HCT116 (cell line): ENCODE measurements around the gene MED13L. TPM values are rescaled to one million over a fixed set of nuclear protein-coding genes. Genes with fewer than 3 reads are reported as not detected.

Experiments used
- ATAC-seq: fragments of 200-7000 bp; cut with Tn5 transposase; 2 replicates; pipeline ENCODE4 v1.9.1; 2020; ENCODE audit warnings: mild to moderate bottlenecking, moderate library complexity
- BruUV-seq: library from RNA; stranded (reverse); fragments of 400-500 nt; replicated peaks from 2 replicates; lab custom pipeline; 2021; lab: Mats Ljungman, UMichigan
- CTCF ChIA-PET: fragments of 300-600 bp; sonication (Branson Sonifier 250); formaldehyde crosslinking; loops from one replicate; lab custom pipeline; 2021; ENCODE audit warnings: antibody characterized with exemption; lab: Charles Lee
- POLR2A ChIA-PET: fragments of 300-600, 350-600 bp; sonication (Branson Sonifier 250); formaldehyde crosslinking; loops from one replicate; lab custom pipeline; 2021; ENCODE audit warnings: antibody characterized with exemption; lab: Charles Lee
- RAD21 ChIA-PET, 2 experiments: fragments of 300-600 bp; sonication (Branson Sonifier 250); formaldehyde crosslinking; loops; one replicate each; lab custom pipeline; 2023; ENCODE audit warnings: low total read pairs in 2 of 2; ENCODE audit not compliant: uncharacterized antibody in 2 of 2, unreplicated experiment in 2 of 2, low non-redundant PET in 1 of 2; lab: Charles Lee
- DNase-seq: peaks from one replicate; pipeline ENCODE4 v3.0.0-alpha.2; 2010; ENCODE audit warnings: low read depth, low spot score
- H2AFZ ChIP-seq: fragments of 200-600 bp; shearing (Covaris generic), sonication (generic); 2 replicates; pipeline ENCODE4 v1.6.1; 2017; ENCODE audit warnings: low read depth, mixed run types, mixed read lengths, antibody characterized with exemption, low read length; ENCODE audit not compliant: poor library complexity, severe bottlenecking
- H3K27ac ChIP-seq: 2 replicates; pipeline ENCODE4 v1.5.1; 2012; ENCODE audit warnings: low read depth, low read length
- H3K27me3 ChIP-seq: fragments of 200-600 bp; sonication (generic); 2 replicates; pipeline ENCODE4 v1.6.1; 2016; ENCODE audit warnings: mixed run types, low read length, mixed read lengths; ENCODE audit not compliant: insufficient read depth
- H3K36me3 ChIP-seq, 2 experiments: fragments of 200-500 bp in 1 of 2; fragments of 200-600 bp in 1 of 2; sonication (Bioruptor generic) in 1 of 2; sonication (generic) in 1 of 2; 2 replicates each; pipeline versions ENCODE4 v1.5.1 to v1.6.1; 2014 to 2016; ENCODE audit warnings: low read length in 2 of 2, inconsistent platforms in 1 of 2, mixed read lengths in 1 of 2, mixed run types in 1 of 2; ENCODE audit not compliant: insufficient read depth in 2 of 2, control insufficient read depth in 1 of 2
- H3K4me1 ChIP-seq, 2 experiments: fragments of 200-600 bp in 1 of 2; sonication (generic) in 1 of 2; 2 replicates each; pipeline versions ENCODE4 v1.5.1 to v1.6.1; 2012 to 2017; ENCODE audit warnings: low read length in 2 of 2, inconsistent platforms in 1 of 2, mild to moderate bottlenecking in 1 of 2, mixed read lengths in 1 of 2, mixed run types in 1 of 2, moderate library complexity in 1 of 2; ENCODE audit not compliant: insufficient read depth in 2 of 2, control insufficient read depth in 1 of 2
- H3K4me2 ChIP-seq: fragments of 200-600 bp; sonication (generic); 2 replicates; pipeline ENCODE4 v1.6.1; 2017; ENCODE audit warnings: mixed run types, low read length, mixed read lengths
- H3K4me3 ChIP-seq, 2 experiments: fragments of 200-600 bp in 1 of 2; sonication (generic) in 1 of 2; replicated peaks in 1 of 2; 2 replicates each; pipeline ENCODE4 v1.5.1; 2011 to 2016; ENCODE audit warnings: low read length in 2 of 2, control low read depth in 1 of 2, low read depth in 1 of 2, mild to moderate bottlenecking in 1 of 2, mixed read lengths in 1 of 2, mixed run types in 1 of 2
- H3K79me2 ChIP-seq: fragments of 200-600 bp; sonication (generic); 2 replicates; pipeline ENCODE4 v1.6.1; 2017; ENCODE audit warnings: mild to moderate bottlenecking, mixed run types, low read length, moderate library complexity, mixed read lengths; ENCODE audit not compliant: insufficient read depth
- H3K9ac ChIP-seq: fragments of 200-600 bp; sonication (generic); 2 replicates; pipeline ENCODE4 v1.6.1; 2016; ENCODE audit warnings: low read length, mixed read lengths
- H3K9me2 ChIP-seq: fragments of 200-600 bp; sonication (generic), shearing (Covaris generic); 2 replicates; pipeline ENCODE4 v1.6.1; 2017; ENCODE audit warnings: mixed run types, mild to moderate bottlenecking, moderate library complexity; ENCODE audit not compliant: insufficient read depth
- H3K9me3 ChIP-seq, 2 experiments: fragments of 200-500 bp in 1 of 2; fragments of 200-600 bp in 1 of 2; sonication (Bioruptor generic) in 1 of 2; sonication (generic) in 1 of 2; 2 replicates each; pipeline ENCODE4 v1.6.1; 2014 to 2017; ENCODE audit warnings: low read length in 2 of 2, mixed read lengths in 2 of 2, inconsistent platforms in 1 of 2, low read depth in 1 of 2, mild to moderate bottlenecking in 1 of 2, mixed run types in 1 of 2, moderate library complexity in 1 of 2; ENCODE audit not compliant: control insufficient read depth in 1 of 2, insufficient read depth in 1 of 2
- H4K20me1 ChIP-seq: fragments of 200-600 bp; sonication (generic), shearing (Covaris generic); 2 replicates; pipeline ENCODE4 v1.6.1; 2017; ENCODE audit warnings: mixed run types, mild to moderate bottlenecking, moderate library complexity; ENCODE audit not compliant: insufficient read depth
- ATF3 ChIP-seq: IDR thresholded peaks from 2 replicates; pipeline ENCODE4 v1.6.1; 2012
- CEBPB ChIP-seq: IDR thresholded peaks from 2 replicates; pipeline ENCODE4 v1.6.1; 2012; ENCODE audit warnings: low read depth
- CTCF ChIP-seq, 3 experiments: fragments of 200-600 bp in 1 of 3; sonication (generic) in 1 of 3; IDR thresholded peaks in 2 of 3; conservative IDR thresholded peaks in 1 of 3; 2 replicates each; pipeline ENCODE4 v1.5.1; 2012 to 2017; ENCODE audit warnings: low read depth in 2 of 3, low read length in 2 of 3, antibody characterized with exemption in 1 of 3, borderline replicate concordance in 1 of 3, control low read depth in 1 of 3, mild to moderate bottlenecking in 1 of 3, mixed read lengths in 1 of 3, mixed run types in 1 of 3, moderate library complexity in 1 of 3; ENCODE audit not compliant: insufficient read depth in 1 of 3
- ELF1 ChIP-seq: IDR thresholded peaks from 2 replicates; pipeline ENCODE4 v1.6.1; 2012; ENCODE audit warnings: low read depth, borderline replicate concordance
- EZH2 ChIP-seq: fragments of 200-600 bp; sonication (generic); IDR thresholded peaks from 2 replicates; pipeline ENCODE4 v1.6.1; 2017; ENCODE audit warnings: antibody characterized with exemption, mixed run types
- EZH2phosphoT487 ChIP-seq: fragments of 200-600 bp; IDR thresholded peaks from 2 replicates; pipeline ENCODE4 v1.6.1; 2018; ENCODE audit warnings: antibody characterized with exemption, borderline replicate concordance
- JUND ChIP-seq: IDR thresholded peaks from 2 replicates; pipeline ENCODE4 v1.6.1; 2012
- MAX ChIP-seq: IDR thresholded peaks from 2 replicates; pipeline ENCODE4 v1.6.1; 2012
- POLR2A ChIP-seq: IDR thresholded peaks from 2 replicates; pipeline ENCODE4 v1.7.0; 2011; ENCODE audit warnings: borderline replicate concordance; ENCODE audit not compliant: insufficient read depth, insufficient read length; ENCODE audit errors: extremely low read depth
- POLR2AphosphoS5 ChIP-seq: IDR thresholded peaks from 2 replicates; pipeline ENCODE4 v1.6.1; 2011; ENCODE audit warnings: mild to moderate bottlenecking, low read depth, low read length, moderate library complexity
- SIN3A ChIP-seq: IDR thresholded peaks from 2 replicates; pipeline ENCODE4 v1.6.1; 2012; ENCODE audit warnings: low read depth
- SP1 ChIP-seq: IDR thresholded peaks from 2 replicates; pipeline ENCODE4 v1.6.1; 2012; ENCODE audit warnings: low read depth
- SRF ChIP-seq: IDR thresholded peaks from 2 replicates; pipeline ENCODE4 v1.6.1; 2012; ENCODE audit warnings: low read depth
- TCF7L2 ChIP-seq: IDR thresholded peaks from 2 replicates; pipeline ENCODE4 v1.7.0; 2011; ENCODE audit warnings: borderline replicate concordance, inconsistent platforms; ENCODE audit not compliant: insufficient read depth, insufficient read length; ENCODE audit errors: extremely low read depth
- ZFX ChIP-seq: fragments of 450-650 bp; IDR thresholded peaks from 2 replicates; pipeline ENCODE4 v1.6.1; 2017
- intact Hi-C: fragments of 100-400 bp; cut with micrococcal nuclease; formaldehyde crosslinking; loops from 2 replicates; pipeline ENCODE4 v1.10.0; 2022
- total RNA-seq: library from RNA; stranded (reverse); gene quantifications from one replicate; pipeline ENCODE4 v1.2.1, GENCODE V29; 2021; ENCODE audit not compliant: unreplicated experiment

The MED13L gene
- total RNA-seq, 1 experiment from 2014 or later: 176 TPM

GRCh38 chr12:115926037-115926670 is 351.3 kb downstream of the MED13L start:
- Histone ChIP-seq H3K79me2 (no peaks in the 10 kb centered on the region), H3K4me2 (no peak overlapping the region), H3K9me2 (no peaks in the 10 kb centered on the region), H3K9ac (no peak overlapping the region), H3K27ac (no peak overlapping the region), H3K4me1 (no peaks in the 10 kb centered on the region), H3K27me3 (no peaks in the 10 kb centered on the region), H2AFZ (no peak overlapping the region), H3K4me3 (no peak overlapping the region), H4K20me1 (no peaks in the 10 kb centered on the region), H3K36me3 (no peaks in the 10 kb centered on the region), H3K9me3 (peaks cover 9 to 10% of the 10 kb centered on the region in 2 experiments; a peak in 3 of 4 replicates)
- ATAC-seq: no peak
- ChIA-PET POLR2A (no interaction called here), RAD21 (no interaction called here), CTCF (interaction anchor here (1.2 kb wide), 1 partner anchor 783 kb away, joined by 4 read pairs; no protein-coding TSS in a partner anchor)
- intact Hi-C loops: no loop called here
- BruUV-seq: no TSS peak
- TF ChIP-seq JUND: no peak
- no peak for TF ChIP-seq SIN3A
- no peak for TF ChIP-seq TCF7L2
- no peak for TF ChIP-seq MAX
- TF ChIP-seq SP1: no peak
- no peak for TF ChIP-seq ATF3
- no peak for TF ChIP-seq CTCF (IDR thresholded peaks at IDR 0.05 in 2 of 3, conservative IDR thresholded peaks at IDR 0.05 in 1 of 3; ENCODE audit: borderline replicate concordance in 1 of 3, insufficient read depth in 1 of 3, low read depth in 2 of 3, low read length in 2 of 3)
- TF ChIP-seq POLR2A: no peak
- no peak for TF ChIP-seq ELF1
- TF ChIP-seq SRF: no peak
- no peak for TF ChIP-seq ZFX
- TF ChIP-seq EZH2phosphoT487: no peak
- TF ChIP-seq EZH2: no peak
- TF ChIP-seq POLR2AphosphoS5: no peak
- no peak for TF ChIP-seq CEBPB
- no peak for DNase-seq
